H9 (cell line): ENCODE data around the gene MAP4K3. TPM values are rescaled to one million over a fixed set of nuclear protein-coding genes. Genes with fewer than 3 reads are reported as not detected.
A peak's percentile ranks its signal among the peaks of the same experiment; 100 is the strongest.

ENCODE experiments used
- DNase-seq: peaks from one replicate; pipeline ENCODE4 v3.0.0-alpha.2; 2017
- H2AFZ ChIP-seq: one replicate; pipeline ENCODE4 v1.6.1; 2013; ENCODE audit warnings: mild to moderate bottlenecking, low read length, control low read depth, moderate library complexity
- H2AK5ac ChIP-seq: 2 replicates; pipeline ENCODE4 v1.6.1; 2013; ENCODE audit warnings: low read length, control low read depth, mixed read lengths; ENCODE audit not compliant: insufficient read length
- H2BK120ac ChIP-seq: one replicate; pipeline ENCODE4 v1.6.1; 2013; ENCODE audit warnings: low read depth, mild to moderate bottlenecking, low read length, control low read depth, inconsistent platforms; ENCODE audit not compliant: poor library complexity, severe bottlenecking
- H2BK12ac ChIP-seq: 2 replicates; pipeline ENCODE4 v1.6.1; 2013; ENCODE audit warnings: low read length, control low read depth, mixed read lengths, low read depth; ENCODE audit not compliant: insufficient read length
- H2BK15ac ChIP-seq: 2 replicates; pipeline ENCODE4 v1.6.1; 2013; ENCODE audit warnings: low read depth, low read length, control low read depth
- H2BK20ac ChIP-seq: one replicate; pipeline ENCODE4 v1.6.1; 2013; ENCODE audit warnings: low read depth, mild to moderate bottlenecking, low read length, control low read depth, inconsistent platforms; ENCODE audit not compliant: poor library complexity, severe bottlenecking
- H2BK5ac ChIP-seq: 2 replicates; pipeline ENCODE4 v1.6.1; 2013; ENCODE audit warnings: low read length, control low read depth, mixed read lengths; ENCODE audit not compliant: insufficient read length
- H3K14ac ChIP-seq: 2 replicates; pipeline ENCODE4 v1.6.1; 2013; ENCODE audit warnings: low read length, control low read depth; ENCODE audit not compliant: insufficient read depth
- H3K18ac ChIP-seq: 2 replicates; pipeline ENCODE4 v1.6.1; 2013; ENCODE audit warnings: low read depth, mild to moderate bottlenecking, mixed read lengths, low read length, control low read depth; ENCODE audit not compliant: insufficient read length
- H3K23ac ChIP-seq: 2 replicates; pipeline ENCODE4 v1.6.1; 2013; ENCODE audit warnings: low read length, control low read depth, mixed read lengths, low read depth; ENCODE audit not compliant: insufficient read length
- H3K23me2 ChIP-seq: 2 replicates; pipeline ENCODE4 v1.6.1; 2013; ENCODE audit warnings: low read depth, mild to moderate bottlenecking, mixed read lengths, low read length, control low read depth; ENCODE audit not compliant: insufficient read length, poor library complexity, severe bottlenecking
- H3K27ac ChIP-seq: 2 replicates; pipeline ENCODE4 v1.5.1; 2013; ENCODE audit warnings: low read length, control low read depth, mixed read lengths, low read depth; ENCODE audit not compliant: insufficient read length
- H3K27me3 ChIP-seq: 2 replicates; pipeline ENCODE4 v1.6.1; 2013; ENCODE audit warnings: low read length, control low read depth, inconsistent platforms; ENCODE audit not compliant: insufficient read depth
- H3K4ac ChIP-seq: 2 replicates; pipeline ENCODE4 v1.6.1; 2013; ENCODE audit warnings: low read depth, mild to moderate bottlenecking, control low read depth, inconsistent platforms, low read length, moderate library complexity
- H3K4me1 ChIP-seq: 2 replicates; pipeline ENCODE4 v1.6.1; 2013; ENCODE audit warnings: low read length, control low read depth, inconsistent platforms; ENCODE audit not compliant: insufficient read depth
- H3K4me2 ChIP-seq: 2 replicates; pipeline ENCODE4 v1.6.1; 2013; ENCODE audit warnings: low read length, control low read depth, mixed read lengths; ENCODE audit not compliant: insufficient read length, insufficient read depth
- H3K56ac ChIP-seq: 2 replicates; pipeline ENCODE4 v1.6.1; 2013; ENCODE audit warnings: low read depth, mild to moderate bottlenecking, mixed read lengths, low read length, control low read depth; ENCODE audit not compliant: insufficient read length
- H3K79me1 ChIP-seq: 2 replicates; pipeline ENCODE4 v1.6.1; 2013; ENCODE audit warnings: low read depth, mild to moderate bottlenecking, moderate library complexity, low read length, control low read depth, inconsistent platforms; ENCODE audit not compliant: insufficient read depth, poor library complexity, severe bottlenecking
- H3K79me2 ChIP-seq: 2 replicates; pipeline ENCODE4 v1.6.1; 2013; ENCODE audit warnings: low read length, control low read depth, inconsistent platforms; ENCODE audit not compliant: insufficient read depth
- H3K9ac ChIP-seq: 2 replicates; pipeline ENCODE4 v1.6.1; 2013; ENCODE audit warnings: low read length, control low read depth, mixed read lengths; ENCODE audit not compliant: insufficient read length; ENCODE audit errors: extremely low read depth
- H3K9me3 ChIP-seq: one replicate; pipeline ENCODE4 v1.6.1; 2013; ENCODE audit warnings: low read depth, low read length, inconsistent platforms; ENCODE audit not compliant: control insufficient read depth
- H3T11ph ChIP-seq: one replicate; pipeline ENCODE4 v1.6.1; 2013; ENCODE audit warnings: mild to moderate bottlenecking, low read length, control low read depth, inconsistent platforms
- H4K20me1 ChIP-seq: one replicate; pipeline ENCODE4 v1.6.1; 2013; ENCODE audit not compliant: control insufficient read depth, insufficient read length, insufficient read depth
- H4K5ac ChIP-seq: 2 replicates; pipeline ENCODE4 v1.6.1; 2013; ENCODE audit warnings: low read depth, mild to moderate bottlenecking, mixed read lengths, low read length, control low read depth; ENCODE audit not compliant: insufficient read length
- H4K8ac ChIP-seq: replicated peaks from 2 replicates; pipeline ENCODE4 v1.6.1; 2013; ENCODE audit warnings: low read length, control low read depth, mixed read lengths, low read depth; ENCODE audit not compliant: insufficient read length
- H4K91ac ChIP-seq: 2 replicates; pipeline ENCODE4 v1.6.1; 2013; ENCODE audit warnings: low read depth, mild to moderate bottlenecking, moderate library complexity, mixed read lengths, low read length, control low read depth; ENCODE audit not compliant: insufficient read length
- H3K27ac Mint-ChIP-seq, 3 experiments: 2 replicates in 2 of 3; 3 replicates in 1 of 3; pipeline ENCODE4 v1.8.0; 2020 to 2021; ENCODE audit warnings: mixed read lengths in 3 of 3, mild to moderate bottlenecking in 1 of 3, moderate library complexity in 1 of 3
- H3K27me3 Mint-ChIP-seq: 2 replicates; pipeline ENCODE4 v1.8.0; 2021; ENCODE audit warnings: low read depth, mild to moderate bottlenecking, moderate library complexity, mixed read lengths
- H3K36me3 Mint-ChIP-seq, 3 experiments: 2 replicates in 2 of 3; 3 replicates in 1 of 3; pipeline ENCODE4 v1.8.0; 2020 to 2021; ENCODE audit warnings: low read depth in 3 of 3, mixed read lengths in 3 of 3; ENCODE audit not compliant: insufficient read depth in 1 of 3
- H3K4me1 Mint-ChIP-seq, 2 experiments: 2 replicates each; pipeline ENCODE4 v1.8.0; 2020; ENCODE audit warnings: mixed read lengths in 2 of 2
- H3K4me3 Mint-ChIP-seq, 2 experiments: 2 replicates in 1 of 2; 3 replicates in 1 of 2; pipeline ENCODE4 v1.8.0; 2020 to 2021; ENCODE audit warnings: mild to moderate bottlenecking in 2 of 2, mixed read lengths in 2 of 2, moderate library complexity in 1 of 2
- H3K9me3 Mint-ChIP-seq, 2 experiments: 2 replicates in 1 of 2; 3 replicates in 1 of 2; pipeline ENCODE4 v1.8.0; 2020; ENCODE audit warnings: mild to moderate bottlenecking in 2 of 2, mixed read lengths in 2 of 2, moderate library complexity in 1 of 2
- CTCF ChIP-seq: fragments of 200-600 bp; sonication (generic); conservative IDR thresholded peaks from 3 replicates; pipeline ENCODE4 v1.8.0; 2021; ENCODE audit warnings: antibody characterized with exemption, mild to moderate bottlenecking
- whole genome bisulfite sequencing: extraction: QIAGEN DNeasy Blood & Tissue Kit; methylation state at CpG from one replicate; pipeline ENCODE4 v1.1.7; 2013; ENCODE audit warnings: missing lambda C conversion rate, low lambda C conversion rate, mixed read lengths; ENCODE audit not compliant: insufficient read length; ENCODE audit errors: extremely low coverage; 5-methylcytosine and 5-hydroxymethylcytosine counted together
- total RNA-seq: library from RNA; stranded (reverse); gene quantifications from 2 replicates; pipeline ENCODE4 v1.2.1, GENCODE V29; 2021

Gene MAP4K3
- total RNA-seq, 1 experiment from 2014 or later = 37.9 TPM

GRCh38 chr2:39381653-39382052 lies 55.4 kb downstream of the MAP4K3 start:
- H3K4me1 ChIP-seq = peaks cover 13% of the 10 kb centered on the region; the same call in 1 of the 2 replicates
- H3K27me3 ChIP-seq = no peaks in the 10 kb centered on the region
- TF ChIP-seq CTCF = 0 out of 3 replicates have a peak, but pooled peaks have one; percentile 17
- H3K4me2 ChIP-seq = no peak overlapping the region
- H4K20me1 ChIP-seq = no peaks in the 10 kb centered on the region
- H3K4ac ChIP-seq = no peak overlapping the region
- H3K27ac ChIP-seq = no peak overlapping the region
- H4K5ac ChIP-seq = no peak overlapping the region
- H3K79me2 ChIP-seq = peaks cover 3% of the 10 kb centered on the region; the same call in 1 of the 2 replicates
- H2BK120ac ChIP-seq = no peak overlapping the region
- no peak overlapping the region for H4K91ac ChIP-seq
- H2AFZ ChIP-seq = no peak overlapping the region
- H2BK5ac ChIP-seq = no peak overlapping the region
- H2AK5ac ChIP-seq = no peak overlapping the region
- no peaks in the 10 kb centered on the region for H3K27me3 Mint-ChIP-seq
- H3K14ac ChIP-seq = no peak overlapping the region
- no peak overlapping the region for H2BK20ac ChIP-seq
- no peak overlapping the region for H3T11ph ChIP-seq
- H3K23me2 ChIP-seq = no peaks in the 10 kb centered on the region
- no peak overlapping the region for H3K56ac ChIP-seq
- H3K23ac ChIP-seq = no peak overlapping the region
- H2BK15ac ChIP-seq = no peak overlapping the region
- H3K27ac Mint-ChIP-seq = peak overlapping the region in 1 of 3 experiments; percentile 92; a peak in 2 of 7 replicates
- H3K4me1 Mint-ChIP-seq = peaks cover 46% of the 10 kb centered on the region in 2 experiments
- H4K8ac ChIP-seq = no peak overlapping the region
- no peak overlapping the region for H2BK12ac ChIP-seq
- no peak for DNase-seq
- peaks cover 0 to 8% of the 10 kb centered on the region in 2 experiments; a peak in 3 of 5 replicates for H3K9me3 Mint-ChIP-seq
- WGBS = no CpG with 5 or more reads among the region's 5 CpGs
- no peaks in the 10 kb centered on the region for H3K9me3 ChIP-seq
- H3K9ac ChIP-seq = no peak overlapping the region
- H3K4me3 Mint-ChIP-seq = no peak overlapping the region
- H3K79me1 ChIP-seq = no peaks in the 10 kb centered on the region
- no peak overlapping the region for H3K18ac ChIP-seq
- H3K36me3 Mint-ChIP-seq = peaks cover 7 to 19% (median 15%) of the 10 kb centered on the region in 3 experiments; a peak in 6 of 7 replicates
